ENCODE measurements around the gene TUBA4B.
A peak's percentile ranks its signal among the peaks of the same experiment; 100 is the strongest.

Gene TUBA4B

DNA sequence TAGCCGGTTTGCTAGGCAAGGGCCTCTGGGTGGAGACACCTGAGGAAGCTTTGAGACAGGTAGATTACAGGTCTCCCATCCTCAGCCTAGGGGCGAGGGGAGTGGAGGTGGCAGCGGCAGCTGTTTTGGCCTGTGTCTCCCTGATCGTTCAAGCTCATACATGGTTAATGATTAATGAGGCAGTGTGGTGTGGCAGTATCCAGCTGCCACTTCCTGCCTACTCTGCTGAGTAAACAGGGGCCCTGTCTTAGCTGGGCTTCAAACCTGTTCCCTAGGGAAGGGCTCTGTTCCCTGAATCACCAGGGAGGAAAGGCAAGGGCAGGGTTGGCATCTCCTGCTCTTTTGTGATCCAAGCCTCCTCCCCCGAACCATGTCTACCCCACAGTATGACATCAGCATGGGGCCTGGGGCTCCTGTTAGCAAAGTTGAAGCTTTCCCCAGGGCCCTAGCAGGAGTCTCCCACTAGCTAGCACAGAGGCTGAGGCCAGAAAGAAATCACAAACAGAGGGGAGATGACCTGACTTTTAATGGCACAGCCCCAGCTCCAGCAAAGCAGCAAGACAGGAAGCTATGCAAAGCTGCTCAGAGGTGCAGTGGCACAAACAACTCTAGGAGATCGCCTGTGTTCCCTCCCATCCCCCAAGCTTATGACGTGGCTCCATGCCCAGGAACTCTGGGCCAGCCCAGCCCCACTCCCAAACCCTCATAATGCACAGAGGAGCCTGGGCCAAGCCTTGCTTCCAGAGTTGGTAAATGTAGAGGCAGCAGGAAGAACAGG lies 3.7 kb upstream of the TUBA4B start:
- H3K36me3 ChIP-seq (ENCODE audit: insufficient read depth): no peaks in the 10 kb centered on the region
- peaks cover 6% of the 10 kb centered on the region; the same call in 1 of the 2 replicates for H3K79me2 ChIP-seq (ENCODE audit: insufficient read depth, low read depth)
- 0 out of 2 replicates have a peak, but pooled peaks cover 2% of the 10 kb centered on the region for H3K27me3 ChIP-seq (ENCODE audit: insufficient read depth, low read depth)
- peak overlapping the region; percentile 21; the same call in 1 of the 2 replicates for H3K4me2 ChIP-seq
- no peaks in the 10 kb centered on the region for H4K20me1 ChIP-seq (ENCODE audit: insufficient read depth)
- H3K27ac ChIP-seq: peak overlapping the region; percentile 19; the same call in 1 of the 2 replicates
- TF ChIP-seq, protein P1, sequence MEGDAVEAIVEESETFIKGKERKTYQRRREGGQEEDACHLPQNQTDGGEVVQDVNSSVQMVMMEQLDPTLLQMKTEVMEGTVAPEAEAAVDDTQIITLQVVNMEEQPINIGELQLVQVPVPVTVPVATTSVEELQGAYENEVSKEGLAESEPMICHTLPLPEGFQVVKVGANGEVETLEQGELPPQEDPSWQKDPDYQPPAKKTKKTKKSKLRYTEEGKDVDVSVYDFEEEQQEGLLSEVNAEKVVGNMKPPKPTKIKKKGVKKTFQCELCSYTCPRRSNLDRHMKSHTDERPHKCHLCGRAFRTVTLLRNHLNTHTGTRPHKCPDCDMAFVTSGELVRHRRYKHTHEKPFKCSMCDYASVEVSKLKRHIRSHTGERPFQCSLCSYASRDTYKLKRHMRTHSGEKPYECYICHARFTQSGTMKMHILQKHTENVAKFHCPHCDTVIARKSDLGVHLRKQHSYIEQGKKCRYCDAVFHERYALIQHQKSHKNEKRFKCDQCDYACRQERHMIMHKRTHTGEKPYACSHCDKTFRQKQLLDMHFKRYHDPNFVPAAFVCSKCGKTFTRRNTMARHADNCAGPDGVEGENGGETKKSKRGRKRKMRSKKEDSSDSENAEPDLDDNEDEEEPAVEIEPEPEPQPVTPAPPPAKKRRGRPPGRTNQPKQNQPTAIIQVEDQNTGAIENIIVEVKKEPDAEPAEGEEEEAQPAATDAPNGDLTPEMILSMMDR (conservative IDR thresholded peaks at IDR 0.05; ENCODE audit: low read depth, low read length): no peak
- no peak overlapping the region for H3K4me3 ChIP-seq (IDR thresholded peaks at IDR 0.05; ENCODE audit: insufficient read depth, low read depth, low read length)
- no peak overlapping the region for H3K9ac ChIP-seq
- no peak overlapping the region for H2AFZ ChIP-seq (ENCODE audit: low read depth)
- H3K4me1 ChIP-seq (ENCODE audit: low read depth, poor library complexity, severe bottlenecking): peaks cover 26% of the 10 kb centered on the region

DNA sequence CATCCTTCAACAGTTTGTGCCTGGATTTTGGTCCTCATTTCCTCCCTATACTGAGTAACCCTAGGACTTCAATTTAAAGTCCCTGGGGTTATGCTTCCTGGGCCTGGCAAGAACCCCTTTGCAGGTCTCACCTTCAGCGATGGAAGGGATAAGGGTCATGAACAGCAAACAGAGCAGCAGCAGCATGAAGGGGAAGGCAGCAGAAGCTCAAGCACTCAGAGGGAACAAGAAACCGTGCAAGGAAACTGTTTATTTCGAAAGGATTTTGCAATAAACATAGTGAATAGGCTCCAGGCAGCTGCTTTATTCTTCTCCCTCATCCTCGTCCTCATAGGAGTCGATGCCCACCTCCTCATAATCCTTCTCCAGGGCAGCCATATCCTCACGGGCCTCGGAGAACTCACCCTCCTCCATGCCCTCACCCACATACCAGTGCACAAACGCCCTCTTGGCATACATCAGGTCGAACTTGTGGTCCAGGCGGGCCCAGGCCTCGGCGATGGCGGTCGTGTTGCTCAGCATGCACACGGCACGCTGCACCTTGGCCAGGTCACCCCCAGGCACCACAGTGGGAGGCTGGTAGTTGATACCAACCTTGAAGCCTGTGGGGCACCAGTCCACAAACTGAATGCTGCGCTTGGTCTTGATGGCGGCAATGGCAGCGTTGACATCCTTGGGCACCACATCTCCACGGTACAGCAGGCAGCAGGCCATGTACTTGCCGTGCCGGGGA lies 2.8 kb upstream of the TUBA4B start:
- Histone ChIP-seq H3K4me1 (ENCODE audit: low read depth, poor library complexity, severe bottlenecking) (peaks cover 30% of the 10 kb centered on the region), H3K36me3 (ENCODE audit: insufficient read depth) (no peaks in the 10 kb centered on the region), H3K79me2 (ENCODE audit: insufficient read depth, low read depth) (peaks cover 6% of the 10 kb centered on the region; the same call in 1 of the 2 replicates), H2AFZ (ENCODE audit: low read depth) (no peak overlapping the region), H3K27ac (peak overlapping the region; percentile 19; the same call in 1 of the 2 replicates), H3K27me3 (ENCODE audit: insufficient read depth, low read depth) (peaks cover 10% of the 10 kb centered on the region; the same call in 1 of the 2 replicates), H3K4me3 (IDR thresholded peaks at IDR 0.05; ENCODE audit: insufficient read depth, low read depth, low read length) (no peak overlapping the region), H3K9ac (no peak overlapping the region), H4K20me1 (ENCODE audit: insufficient read depth) (no peaks in the 10 kb centered on the region), H3K4me2 (peak overlapping the region; percentile 21; the same call in 1 of the 2 replicates)
- TF ChIP-seq, protein P1 (conservative IDR thresholded peaks at IDR 0.05; ENCODE audit: low read depth, low read length): no peak

DNA sequence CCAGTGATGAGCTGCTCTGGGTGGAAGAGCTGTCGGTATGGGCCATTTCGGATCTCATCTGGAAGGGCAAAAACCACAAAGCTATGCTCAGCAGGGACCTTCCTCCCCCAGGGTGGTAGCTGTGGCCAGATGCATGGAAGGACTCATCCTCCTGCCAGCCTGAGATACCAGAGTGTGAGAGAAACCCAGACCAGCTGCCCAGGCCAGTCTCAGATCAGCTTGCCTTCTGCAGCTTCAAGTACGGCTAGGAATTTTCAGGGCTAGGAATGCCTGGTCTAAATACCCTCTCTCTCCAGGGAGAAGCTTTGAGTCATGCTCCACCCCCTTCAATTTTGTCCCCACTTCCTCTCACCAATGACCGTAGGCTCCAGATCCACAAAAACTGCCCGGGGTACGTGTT lies 1.4 kb upstream of the TUBA4B start:
- H3K9ac ChIP-seq: no peak overlapping the region
- H3K79me2 ChIP-seq (ENCODE audit: insufficient read depth, low read depth): peaks cover 6% of the 10 kb centered on the region; the same call in 1 of the 2 replicates
- H3K27ac ChIP-seq: no peak overlapping the region
- TF ChIP-seq, protein P1 (conservative IDR thresholded peaks at IDR 0.05; ENCODE audit: low read depth, low read length): no peak
- H3K36me3 ChIP-seq (ENCODE audit: insufficient read depth): no peaks in the 10 kb centered on the region
- H4K20me1 ChIP-seq (ENCODE audit: insufficient read depth): no peaks in the 10 kb centered on the region
- H3K27me3 ChIP-seq (ENCODE audit: insufficient read depth, low read depth): peaks cover 22% of the 10 kb centered on the region; the same call in 1 of the 2 replicates
- peaks cover 22% of the 10 kb centered on the region for H3K4me1 ChIP-seq (ENCODE audit: low read depth, poor library complexity, severe bottlenecking)
- no peak overlapping the region for H2AFZ ChIP-seq (ENCODE audit: low read depth)
- no peak overlapping the region for H3K4me3 ChIP-seq (IDR thresholded peaks at IDR 0.05; ENCODE audit: insufficient read depth, low read depth, low read length)
- no peak overlapping the region; the same call in 1 of the 2 replicates for H3K4me2 ChIP-seq

DNA sequence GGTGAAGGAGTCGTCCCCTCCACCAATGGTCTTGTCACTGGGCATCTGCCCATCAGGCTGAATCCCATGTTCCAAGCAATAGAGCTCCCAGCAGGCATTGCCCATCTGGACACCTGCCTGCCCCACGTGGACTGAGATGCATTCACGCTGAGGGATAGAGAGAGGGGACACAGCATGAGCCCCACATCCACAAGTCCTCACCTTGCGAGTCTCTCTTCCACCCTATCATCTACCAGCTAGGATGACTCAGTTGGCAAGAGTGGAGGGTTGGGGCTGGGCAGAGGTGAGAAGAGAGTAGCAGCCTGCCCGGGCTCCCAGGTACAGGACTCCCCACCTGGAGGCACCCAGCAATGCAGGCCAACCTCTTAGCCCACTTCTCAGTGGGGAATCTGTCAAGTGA lies 959 bp upstream of the TUBA4B start:
- Histone ChIP-seq H3K4me2 (peak overlapping the region; percentile 85), H3K4me3 (IDR thresholded peaks at IDR 0.05; ENCODE audit: insufficient read depth, low read depth, low read length) (no peak overlapping the region), H3K4me1 (ENCODE audit: low read depth, poor library complexity, severe bottlenecking) (peaks cover 22% of the 10 kb centered on the region), H2AFZ (ENCODE audit: low read depth) (no peak overlapping the region), H3K36me3 (ENCODE audit: insufficient read depth) (no peaks in the 10 kb centered on the region), H3K9ac (no peak overlapping the region), H3K27me3 (ENCODE audit: insufficient read depth, low read depth) (peaks cover 22% of the 10 kb centered on the region; the same call in 1 of the 2 replicates), H3K79me2 (ENCODE audit: insufficient read depth, low read depth) (peaks cover 6% of the 10 kb centered on the region; the same call in 1 of the 2 replicates), H3K27ac (no peak overlapping the region), H4K20me1 (ENCODE audit: insufficient read depth) (no peaks in the 10 kb centered on the region)
- TF ChIP-seq, protein P1 (conservative IDR thresholded peaks at IDR 0.05; ENCODE audit: low read depth, low read length): no peak
